Loucy (cell line): Measurements from ENCODE around the gene VANGL2.

Experiments
- H2AFZ ChIP-seq: fragments of 200-600 bp; sonication (generic); 2 replicates; pipeline ENCODE4 v1.6.0; 2016; ENCODE audit warnings: antibody characterized with exemption, mild to moderate bottlenecking, low read length, moderate library complexity
- H3F3A ChIP-seq: fragments of 200-600 bp; 2 replicates; pipeline ENCODE4 v1.6.0; 2016; ENCODE audit warnings: antibody characterized with exemption, low read depth, mild to moderate bottlenecking
- H3K27me3 ChIP-seq: fragments of 200-600 bp; sonication (generic); 2 replicates; pipeline ENCODE4 v1.6.1; 2014; ENCODE audit warnings: low read length, mild to moderate bottlenecking; ENCODE audit not compliant: insufficient read depth, poor library complexity, severe bottlenecking
- H3K36me3 ChIP-seq: fragments of 200-600 bp; sonication (generic); 2 replicates; pipeline ENCODE4 v1.6.1; 2016; ENCODE audit warnings: low read length; ENCODE audit not compliant: insufficient read depth
- H3K4me1 ChIP-seq: fragments of 200-600 bp; sonication (generic); 2 replicates; pipeline ENCODE4 v1.5.1; 2014; ENCODE audit warnings: low read length, mild to moderate bottlenecking; ENCODE audit not compliant: insufficient read depth, poor library complexity, severe bottlenecking
- H3K4me2 ChIP-seq: fragments of 200-600 bp; sonication (generic); 2 replicates; pipeline ENCODE4 v1.6.0; 2014; ENCODE audit warnings: antibody characterized with exemption, low read length, low read depth, mild to moderate bottlenecking; ENCODE audit not compliant: poor library complexity, severe bottlenecking
- H3K4me3 ChIP-seq: fragments of 200-600 bp; sonication (generic); 2 replicates; pipeline ENCODE4 v1.5.1; 2014; ENCODE audit warnings: low read length, mild to moderate bottlenecking, mixed read lengths; ENCODE audit not compliant: poor library complexity, severe bottlenecking
- H3K79me2 ChIP-seq: fragments of 200-600 bp; sonication (generic); 2 replicates; pipeline ENCODE4 v1.6.1; 2014; ENCODE audit warnings: low read length; ENCODE audit not compliant: insufficient read depth
- H3K9ac ChIP-seq: fragments of 200-600 bp; sonication (generic); 2 replicates; pipeline ENCODE4 v1.6.0; 2014; ENCODE audit warnings: mild to moderate bottlenecking, low read depth, low read length, moderate library complexity; ENCODE audit not compliant: poor library complexity, severe bottlenecking
- H3K9me2 ChIP-seq: fragments of 200-600 bp; sonication (generic); replicated peaks from 2 replicates; pipeline ENCODE4 v1.6.1; 2016; ENCODE audit warnings: low read depth, low read length, mixed read lengths
- H3K9me3 ChIP-seq: fragments of 200-600 bp; sonication (generic); 2 replicates; pipeline ENCODE4 v1.6.1; 2014; ENCODE audit warnings: mild to moderate bottlenecking, antibody characterized with exemption, low read length, low read depth; ENCODE audit not compliant: insufficient read depth
- H4K20me1 ChIP-seq: fragments of 200-600 bp; sonication (generic); 2 replicates; pipeline ENCODE4 v1.6.0; 2014; ENCODE audit warnings: antibody characterized with exemption, low read length, mild to moderate bottlenecking; ENCODE audit not compliant: insufficient read depth, poor library complexity, severe bottlenecking
- EZH2phosphoT487 ChIP-seq: fragments of 200-600 bp; IDR thresholded peaks from 2 replicates; pipeline ENCODE4 v1.6.1; 2018; ENCODE audit warnings: antibody characterized with exemption, mild to moderate bottlenecking, moderate library complexity, borderline replicate concordance
- TF ChIP-seq, protein P1 (sequence below): fragments of 200-600 bp; sonication (generic); conservative IDR thresholded peaks from 2 replicates; pipeline ENCODE4 v1.5.1; 2014; ENCODE audit warnings: mild to moderate bottlenecking, antibody characterized with exemption, low read length

The VANGL2 gene

GRCh38 chr1:160459687-160460086 lies 59.3 kb downstream of the VANGL2 start:
- no peaks in the 10 kb centered on the region for H3K79me2 ChIP-seq
- H4K20me1 ChIP-seq, result no peaks in the 10 kb centered on the region
- no peaks in the 10 kb centered on the region for H3K36me3 ChIP-seq
- no peak overlapping the region for H3K9ac ChIP-seq
- no peak overlapping the region for H2AFZ ChIP-seq
- H3K4me3 ChIP-seq, result no peak overlapping the region
- H3F3A ChIP-seq, result no peaks in the 10 kb centered on the region
- H3K9me2 ChIP-seq, result no peaks in the 10 kb centered on the region
- H3K9me3 ChIP-seq, result no peaks in the 10 kb centered on the region
- no peak overlapping the region for H3K4me2 ChIP-seq
- TF ChIP-seq EZH2phosphoT487, result no peak
- TF ChIP-seq, protein P1, sequence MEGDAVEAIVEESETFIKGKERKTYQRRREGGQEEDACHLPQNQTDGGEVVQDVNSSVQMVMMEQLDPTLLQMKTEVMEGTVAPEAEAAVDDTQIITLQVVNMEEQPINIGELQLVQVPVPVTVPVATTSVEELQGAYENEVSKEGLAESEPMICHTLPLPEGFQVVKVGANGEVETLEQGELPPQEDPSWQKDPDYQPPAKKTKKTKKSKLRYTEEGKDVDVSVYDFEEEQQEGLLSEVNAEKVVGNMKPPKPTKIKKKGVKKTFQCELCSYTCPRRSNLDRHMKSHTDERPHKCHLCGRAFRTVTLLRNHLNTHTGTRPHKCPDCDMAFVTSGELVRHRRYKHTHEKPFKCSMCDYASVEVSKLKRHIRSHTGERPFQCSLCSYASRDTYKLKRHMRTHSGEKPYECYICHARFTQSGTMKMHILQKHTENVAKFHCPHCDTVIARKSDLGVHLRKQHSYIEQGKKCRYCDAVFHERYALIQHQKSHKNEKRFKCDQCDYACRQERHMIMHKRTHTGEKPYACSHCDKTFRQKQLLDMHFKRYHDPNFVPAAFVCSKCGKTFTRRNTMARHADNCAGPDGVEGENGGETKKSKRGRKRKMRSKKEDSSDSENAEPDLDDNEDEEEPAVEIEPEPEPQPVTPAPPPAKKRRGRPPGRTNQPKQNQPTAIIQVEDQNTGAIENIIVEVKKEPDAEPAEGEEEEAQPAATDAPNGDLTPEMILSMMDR, result no peak
- H3K4me1 ChIP-seq, result peaks cover 15% of the 10 kb centered on the region
- H3K27me3 ChIP-seq, result no peaks in the 10 kb centered on the region

DNA sequence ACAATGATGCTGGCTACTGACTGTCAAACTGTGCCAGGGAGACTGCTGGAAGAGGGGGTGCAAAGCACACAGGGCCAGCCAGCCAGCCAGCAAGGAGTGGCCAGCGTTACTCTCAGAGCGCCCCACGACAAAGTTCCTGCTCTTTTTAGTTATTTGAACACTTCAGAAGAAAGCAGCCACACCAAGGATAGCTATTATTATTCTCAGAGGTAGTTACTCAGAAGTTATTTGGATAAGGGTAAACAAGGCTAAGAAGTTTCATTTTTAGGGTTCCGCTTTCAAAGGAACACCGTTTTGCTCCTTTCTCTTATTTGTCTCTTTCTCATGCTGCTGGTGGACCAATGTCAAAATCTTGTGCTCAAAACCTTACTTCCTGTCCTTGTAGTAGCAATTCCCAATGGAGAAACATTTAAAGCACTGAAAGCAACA lies 59.9 kb downstream of the VANGL2 start:
- no peaks in the 10 kb centered on the region for H3K36me3 ChIP-seq
- no peak overlapping the region for H3K4me3 ChIP-seq
- no peaks in the 10 kb centered on the region for H3K9me3 ChIP-seq
- H3K27me3 ChIP-seq, result no peaks in the 10 kb centered on the region
- no peak overlapping the region for H3K9ac ChIP-seq
- no peaks in the 10 kb centered on the region for H3F3A ChIP-seq
- H3K4me2 ChIP-seq, result peak overlapping the region; percentile 14
- no peaks in the 10 kb centered on the region for H3K9me2 ChIP-seq
- peaks cover 15% of the 10 kb centered on the region for H3K4me1 ChIP-seq
- TF ChIP-seq, protein P1, result no peak
- TF ChIP-seq EZH2phosphoT487, result no peak
- no peaks in the 10 kb centered on the region for H4K20me1 ChIP-seq
- no peaks in the 10 kb centered on the region for H3K79me2 ChIP-seq
- peak overlapping the region; percentile 86 for H2AFZ ChIP-seq

GRCh38 chr1:160460683-160461287 lies 60.4 kb downstream of the VANGL2 start:
- Histone ChIP-seq H3K4me1 (peaks cover 17% of the 10 kb centered on the region), H4K20me1 (no peaks in the 10 kb centered on the region), H3F3A (no peaks in the 10 kb centered on the region), H3K9me2 (no peaks in the 10 kb centered on the region), H3K36me3 (no peaks in the 10 kb centered on the region), H3K79me2 (no peaks in the 10 kb centered on the region), H3K4me2 (peak overlapping the region; percentile 14), H3K9ac (no peak overlapping the region), H3K9me3 (no peaks in the 10 kb centered on the region), H3K4me3 (no peak overlapping the region), H2AFZ (peak overlapping the region; percentile 86), H3K27me3 (no peaks in the 10 kb centered on the region)
- TF ChIP-seq EZH2phosphoT487, result no peak
- TF ChIP-seq, protein P1, result no peak
